Measurements from ENCODE around the gene ZBTB42.

DNA sequence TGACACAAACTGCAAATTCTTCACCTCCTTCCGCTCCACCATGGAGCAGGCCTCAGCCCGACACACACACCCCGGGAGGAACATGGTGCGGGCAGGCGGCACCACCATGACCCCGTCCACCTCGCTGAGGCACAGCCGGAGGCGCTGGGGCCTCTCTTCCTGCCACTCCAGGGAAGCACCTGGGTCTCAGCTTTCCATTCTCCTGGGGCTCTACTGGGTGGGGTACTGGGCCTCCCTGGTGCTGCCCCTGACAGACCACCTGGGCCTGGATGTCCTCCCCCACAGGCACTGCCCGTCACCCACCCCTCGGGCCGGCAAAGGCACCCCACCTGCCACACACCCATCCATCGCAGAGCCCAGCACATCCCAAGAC, 15.2 kb upstream of the ZBTB42 start:
- TF ChIP-seq CTCF (IDR thresholded peaks at IDR 0.05) (no peak), POLR2A (IDR thresholded peaks at IDR 0.05) (no peak), EP300 (IDR thresholded peaks at IDR 0.05; ENCODE audit: low read depth) (no peak), POLR2AphosphoS5 (IDR thresholded peaks at IDR 0.05) (no peak)

Data from transverse colon (tissue), 4 donors.